GM11168 (cell line): ENCODE results near the gene ANKH.
"Not testable (repeated sequence)": the region's sequence is repeated elsewhere in the genome, so short reads cannot be mapped to it uniquely, and the experiment has no call there.

Experiments
- in situ Hi-C: fragments of 300-500 bp; cut with MboI; formaldehyde crosslinking; loops from one replicate; pipeline ENCODE4 v1.12.0; 2022; ENCODE audit warnings: low sequenced_read_pairs; ENCODE audit not compliant: unreplicated experiment

ANKH gene

DNA sequence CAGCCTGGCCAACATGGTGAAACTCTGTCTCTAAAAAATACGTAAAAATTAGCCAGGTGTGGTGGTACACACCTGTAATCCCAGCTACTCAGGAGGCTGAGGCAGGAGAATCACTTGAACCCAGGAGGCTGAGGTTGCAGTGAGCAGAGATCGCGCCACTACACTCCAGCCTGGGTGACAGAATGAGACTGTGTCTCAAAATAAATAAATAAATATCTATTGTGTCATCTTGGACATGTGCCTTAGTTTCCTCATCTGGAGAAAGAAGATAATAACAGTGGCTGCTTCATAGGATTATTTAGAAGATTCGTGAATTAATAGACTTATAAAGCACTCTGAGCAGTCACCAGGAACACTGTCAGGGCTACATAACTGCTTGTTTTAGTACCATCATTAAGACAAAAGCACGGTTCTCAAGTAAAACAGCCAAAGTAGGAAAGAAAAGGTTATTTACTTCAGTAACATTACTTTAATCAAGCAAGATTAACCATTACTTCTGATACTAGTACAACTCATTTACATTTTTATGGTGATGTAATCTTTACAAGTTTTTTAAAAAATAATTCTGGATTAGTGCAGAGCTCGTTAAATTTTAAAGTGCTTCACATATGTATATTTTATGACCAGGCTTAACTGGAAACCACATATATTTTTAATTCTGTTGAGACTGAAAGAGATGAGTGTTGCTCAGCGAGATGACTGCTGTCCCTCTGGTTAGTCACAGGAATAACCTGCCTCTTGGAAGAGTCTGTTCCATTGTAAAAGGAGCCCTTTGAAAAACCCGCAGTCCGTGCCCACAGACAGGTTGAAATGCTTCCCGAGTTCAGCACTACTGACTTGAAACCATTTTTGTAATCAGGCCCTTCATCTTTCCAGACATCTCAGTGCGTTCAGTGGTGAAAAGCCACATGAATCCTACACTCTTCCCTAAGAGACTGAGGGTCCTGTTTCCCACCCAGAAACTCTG lies 36.7 kb downstream of the ANKH start:
- in situ Hi-C loops, result no loop called here

DNA sequence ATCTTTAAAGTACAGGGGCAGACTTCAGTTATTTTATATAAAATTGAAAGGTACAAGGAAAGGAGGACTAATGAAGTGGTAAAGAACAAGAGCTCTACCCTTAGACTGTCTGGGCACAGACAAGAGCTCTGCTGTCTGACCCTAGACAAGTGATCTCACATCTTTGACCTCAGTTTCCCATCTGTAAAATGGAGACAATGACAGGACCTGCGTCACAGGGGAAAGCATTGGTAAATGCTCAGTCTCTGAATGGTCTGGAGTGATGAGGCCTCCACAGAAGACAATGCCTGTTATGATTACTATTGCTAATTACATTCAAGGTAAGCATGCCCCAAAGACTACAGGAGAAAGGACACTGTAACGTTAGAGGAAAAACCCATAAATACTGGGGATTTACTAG lies 37.5 kb downstream of the ANKH start:
- in situ Hi-C loops, result no loop called here

DNA sequence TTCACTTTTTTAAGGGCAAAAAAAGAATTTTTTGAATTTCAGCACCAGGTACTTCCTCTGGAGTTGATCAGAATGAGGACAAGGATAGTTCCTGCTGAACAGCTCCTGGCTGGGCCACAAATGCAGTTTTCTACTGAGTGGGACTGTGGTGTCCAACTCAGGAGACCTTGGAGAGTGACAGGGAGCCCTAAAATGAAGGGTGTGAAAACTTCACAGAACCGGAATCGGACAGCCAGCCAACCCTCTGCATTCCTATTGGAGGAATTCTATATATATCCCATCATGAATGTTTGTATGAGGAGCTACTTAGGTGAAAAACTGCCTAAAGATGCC lies 40.6 kb downstream of the ANKH start:
- in situ Hi-C loops, result no loop called here

DNA sequence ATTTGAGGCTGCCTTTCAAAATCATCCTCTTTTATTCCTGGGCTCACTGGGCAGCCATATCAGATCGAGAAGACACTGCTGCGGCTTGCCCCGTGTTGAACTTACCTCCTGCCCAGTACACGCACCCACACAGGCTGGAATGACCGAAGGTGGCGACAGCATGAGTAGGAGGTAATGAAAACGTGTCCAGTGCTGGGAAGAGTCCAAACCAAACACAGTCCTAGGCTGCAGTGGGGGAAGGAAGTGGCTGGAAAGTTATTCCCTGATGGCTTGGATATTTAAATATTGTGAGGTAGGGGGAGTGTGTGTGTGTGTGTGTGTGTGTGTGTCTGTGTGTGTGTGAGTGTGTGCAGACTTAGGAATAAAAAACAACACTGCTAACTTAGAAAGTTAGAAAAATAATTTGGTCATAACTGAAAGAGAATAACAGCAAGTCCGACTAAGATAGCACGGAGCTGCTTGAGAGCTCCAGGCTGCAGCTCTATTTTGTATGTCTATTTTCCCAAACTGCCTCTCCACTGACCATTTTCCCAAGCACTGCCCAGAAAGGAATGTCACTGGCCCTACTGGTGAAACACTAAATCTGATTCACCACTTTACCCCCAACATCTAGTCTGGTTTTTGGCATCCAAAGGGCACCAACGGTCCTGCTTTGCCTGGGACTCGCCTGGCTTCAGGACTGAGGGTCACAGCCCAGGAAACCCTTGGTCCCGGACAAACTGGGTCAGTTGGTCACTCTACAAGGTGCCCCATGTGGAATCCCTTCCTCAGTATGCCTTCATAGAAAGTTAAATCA lies 41.2 kb downstream of the ANKH start:
- in situ Hi-C loops, result no loop called here

DNA sequence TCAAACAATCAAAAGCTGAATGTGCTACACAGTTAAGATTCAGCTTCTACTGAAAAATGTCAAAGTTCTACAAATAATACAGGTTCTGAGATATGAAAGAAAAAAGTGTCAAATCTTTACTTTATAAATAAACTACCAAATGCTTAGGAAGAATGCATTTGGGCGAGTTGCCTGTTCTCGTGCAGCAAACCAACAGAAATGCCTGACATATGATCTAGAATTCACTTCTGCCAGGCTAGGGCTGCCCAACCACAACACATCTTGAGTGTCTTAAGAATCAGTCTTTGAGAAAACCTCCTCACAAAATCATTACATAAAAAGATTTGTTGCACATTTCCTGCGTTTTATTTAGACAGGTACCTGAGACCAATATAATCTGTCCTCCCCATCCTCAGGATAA lies 42.2 kb downstream of the ANKH start:
- in situ Hi-C loops, result no loop called here

DNA sequence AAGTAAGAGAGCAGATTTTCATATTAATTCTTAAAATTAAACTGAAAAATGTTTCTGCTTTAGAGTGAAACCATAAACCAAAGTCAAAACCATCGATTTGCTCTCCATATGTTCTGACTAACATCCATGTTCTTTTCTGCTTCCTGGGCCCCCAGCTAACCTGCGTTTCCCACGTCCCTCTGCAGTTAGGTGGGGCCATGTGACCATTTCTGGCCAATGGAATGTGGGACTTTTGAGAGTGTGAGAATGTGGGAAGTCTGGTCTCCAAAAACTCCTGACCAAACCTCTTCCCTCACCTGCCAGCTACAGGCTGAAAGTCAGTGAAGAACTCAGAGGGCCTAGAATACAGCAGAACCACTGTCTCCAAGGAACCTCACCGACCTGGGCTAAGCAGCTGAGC lies 44.9 kb downstream of the ANKH start:
- in situ Hi-C loops, result no loop called here

DNA sequence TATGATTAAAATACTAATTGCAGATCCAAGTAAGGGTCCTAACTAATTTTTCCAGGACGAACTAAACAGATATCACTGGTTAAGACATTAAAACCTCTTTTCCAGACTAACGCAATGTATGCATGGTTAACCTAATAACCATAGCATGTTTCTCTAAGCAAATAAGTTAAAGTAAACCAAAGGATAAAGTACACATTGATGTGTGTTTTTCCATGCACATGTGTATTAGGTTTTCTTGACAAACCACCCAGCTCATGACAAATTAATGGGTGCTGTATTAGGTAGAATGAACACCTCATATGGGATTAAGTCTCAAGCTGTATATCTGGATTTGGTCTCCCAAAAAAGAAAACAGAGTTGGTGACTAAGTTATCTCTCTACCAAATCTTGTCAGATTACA lies 45.6 kb downstream of the ANKH start:
- in situ Hi-C loops, result no loop called here

DNA sequence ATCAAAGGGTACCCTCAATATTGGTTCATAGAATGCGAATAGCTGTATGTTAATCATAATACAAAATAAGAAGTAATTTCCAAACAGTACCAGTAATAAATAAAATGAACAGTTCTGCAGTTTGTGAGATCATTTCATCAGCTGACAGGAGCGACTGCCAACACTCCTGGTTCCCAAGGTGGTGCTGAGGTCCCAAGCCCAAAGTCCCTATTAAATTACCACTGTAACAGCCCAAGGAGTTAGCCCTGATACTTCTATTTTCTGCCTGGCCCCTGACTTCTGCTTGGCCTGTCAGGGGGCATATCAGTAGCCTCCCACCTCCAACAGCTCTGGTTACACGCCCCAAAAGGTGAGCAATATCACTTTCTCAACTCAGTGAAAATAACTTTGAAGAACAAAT lies 47.1 kb downstream of the ANKH start:
- in situ Hi-C loops, result no loop called here

DNA sequence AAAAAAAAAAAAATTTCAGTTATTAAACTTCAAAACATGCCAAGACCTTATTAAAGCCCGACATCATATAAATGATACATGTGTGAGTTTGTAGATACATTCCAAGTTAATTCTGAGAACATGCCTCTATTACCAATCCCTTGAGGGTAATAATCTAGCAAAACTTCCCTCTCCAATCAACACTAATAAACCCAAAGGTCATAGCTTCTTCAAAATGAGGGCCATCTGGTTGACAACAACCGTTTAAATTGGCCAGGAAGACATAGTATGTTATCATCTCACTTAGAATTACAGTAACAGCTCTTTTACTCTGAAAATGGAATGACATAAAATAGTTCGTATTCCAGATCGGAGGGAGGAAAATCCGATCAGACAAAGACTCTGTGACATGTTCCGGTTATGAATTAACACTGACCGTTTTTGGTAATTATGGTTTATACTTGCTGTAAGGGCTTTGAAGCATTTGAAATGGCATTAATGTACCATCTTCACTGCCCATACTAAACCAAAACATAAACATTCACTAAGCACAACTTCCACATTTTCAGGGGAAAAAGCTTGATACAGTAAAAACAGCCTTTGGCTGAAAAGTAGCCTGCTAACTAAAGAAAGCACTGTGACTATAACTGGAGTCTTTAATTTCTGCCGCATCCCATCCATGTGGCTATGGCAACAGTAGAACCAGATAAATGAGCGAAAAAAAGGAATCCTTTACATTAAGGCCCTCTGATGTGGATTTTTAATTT lies 50.3 kb downstream of the ANKH start:
- in situ Hi-C loops, result no loop called here

DNA sequence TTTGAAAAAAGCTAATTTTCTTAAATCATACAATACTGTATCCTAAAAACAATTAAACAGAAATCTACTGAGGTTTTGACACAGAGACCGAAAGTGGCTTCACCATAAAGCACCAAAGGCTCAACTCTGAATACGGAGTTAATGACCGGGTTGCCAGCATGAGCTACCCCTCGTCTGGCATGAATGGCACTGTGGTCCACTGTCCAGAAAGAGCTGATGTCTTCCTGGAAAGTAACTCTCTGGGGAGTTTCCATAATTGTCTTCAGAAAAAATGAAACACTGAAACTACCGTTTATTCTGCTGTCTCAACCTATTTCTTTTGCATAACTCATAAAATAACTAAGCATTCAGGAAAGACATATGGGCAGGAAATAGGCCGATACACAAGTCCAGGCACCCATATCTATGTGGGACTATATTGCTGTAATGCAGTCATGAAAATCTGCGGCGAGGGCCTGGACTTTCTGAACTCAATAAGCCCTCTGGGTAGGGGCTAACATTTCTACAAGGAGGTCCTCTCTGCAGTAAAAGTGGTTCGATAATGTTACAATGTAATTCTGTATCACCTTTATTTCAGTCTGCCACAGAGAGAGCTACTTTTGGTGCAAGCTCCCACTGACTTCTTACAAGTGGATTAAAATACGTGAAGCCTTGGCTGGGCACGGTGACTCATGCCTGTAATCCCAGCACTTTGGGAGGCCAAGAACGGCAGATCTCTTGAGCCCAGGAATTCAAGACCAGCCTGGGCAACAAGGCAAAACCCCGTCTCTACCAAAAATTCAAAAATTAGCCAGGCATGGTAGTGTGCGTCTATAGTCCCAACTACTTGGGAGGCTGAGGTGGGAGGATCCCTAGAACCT lies 52.4 kb downstream of the ANKH start:
- in situ Hi-C loops, result no loop called here

DNA sequence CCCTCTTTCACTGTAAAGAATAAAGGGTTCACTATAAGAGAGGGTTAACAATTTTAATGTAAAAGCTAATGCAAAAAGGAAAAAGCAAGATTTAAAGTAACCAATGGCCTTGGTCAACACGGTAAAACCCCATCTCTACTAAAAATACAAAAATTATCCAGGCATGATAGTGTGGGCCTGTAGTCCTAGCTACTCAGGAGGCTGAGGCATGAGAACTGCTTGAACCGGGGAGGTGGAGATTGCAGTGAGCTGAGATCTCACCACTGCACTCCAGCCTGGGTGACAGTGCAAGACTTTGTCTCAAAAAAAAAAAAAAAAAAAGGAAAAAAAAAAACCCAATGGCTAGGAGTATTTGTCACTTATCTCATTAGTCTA lies 53.8 kb downstream of the ANKH start:
- in situ Hi-C loops, result not testable (repeated sequence)

DNA sequence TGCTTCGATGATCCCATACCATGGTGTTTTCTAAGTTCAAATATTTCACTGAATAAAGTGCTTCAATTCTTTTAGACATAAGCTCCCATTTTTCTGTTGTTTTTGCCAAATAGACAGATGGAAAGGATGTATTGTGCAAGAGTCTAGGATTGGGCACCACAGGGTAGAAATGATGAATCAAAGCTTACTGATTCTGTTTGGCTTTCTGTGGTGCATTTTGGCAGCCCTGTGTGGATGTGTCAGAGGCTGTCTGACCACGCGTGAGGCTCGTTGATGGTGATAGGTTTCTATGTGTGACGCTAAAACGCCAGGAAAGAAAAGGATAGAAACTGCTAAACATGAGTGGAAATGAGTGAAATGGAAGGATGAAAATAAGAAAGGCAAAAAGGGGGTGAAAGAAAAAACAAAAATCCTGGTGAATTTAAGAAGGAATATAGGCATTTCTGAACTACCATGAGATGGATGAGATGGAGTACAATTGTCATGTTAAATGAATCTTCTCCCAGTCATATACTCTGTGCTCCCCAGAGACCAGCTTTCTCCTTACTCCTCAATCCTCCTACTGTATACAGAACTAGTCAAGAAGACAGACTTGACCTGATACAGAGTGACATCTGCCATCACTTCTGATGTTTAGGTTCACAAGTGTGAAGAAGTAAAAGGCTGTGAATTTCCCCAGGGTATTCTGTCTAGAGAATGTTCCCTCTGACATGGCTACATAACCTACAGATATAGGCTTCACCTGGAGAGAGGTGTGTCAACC lies 54.4 kb downstream of the ANKH start:
- in situ Hi-C loops, result no loop called here

DNA sequence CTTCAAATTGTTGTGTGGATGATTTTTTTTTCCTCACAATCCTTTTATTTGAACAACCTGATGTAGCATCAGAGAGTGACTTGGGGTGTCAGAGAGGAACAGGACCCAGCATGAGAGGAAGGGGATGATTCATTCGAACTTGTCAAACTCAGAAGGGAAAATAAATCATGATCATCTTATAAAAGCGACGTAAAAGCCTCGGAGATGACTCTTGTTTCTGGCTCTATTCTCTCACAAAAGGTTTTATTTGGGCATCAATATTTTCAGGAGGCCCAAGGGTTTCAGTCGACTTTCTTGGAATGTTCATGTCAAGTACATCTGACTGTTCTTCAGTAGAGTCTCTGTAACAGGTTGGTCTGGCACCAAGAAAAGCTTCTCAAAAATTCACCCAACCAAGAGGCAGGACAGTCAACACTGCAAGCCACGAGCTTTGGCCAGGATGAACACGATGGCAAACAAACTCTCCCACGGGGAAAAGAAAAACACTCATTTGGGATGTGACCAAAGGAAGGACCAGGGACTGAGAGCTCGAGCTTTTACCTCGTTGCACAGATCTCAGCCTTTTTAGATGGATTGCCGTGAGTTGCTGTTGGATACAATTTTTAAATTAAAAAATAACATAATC lies 55.1 kb downstream of the ANKH start:
- in situ Hi-C loops, result no loop called here

DNA sequence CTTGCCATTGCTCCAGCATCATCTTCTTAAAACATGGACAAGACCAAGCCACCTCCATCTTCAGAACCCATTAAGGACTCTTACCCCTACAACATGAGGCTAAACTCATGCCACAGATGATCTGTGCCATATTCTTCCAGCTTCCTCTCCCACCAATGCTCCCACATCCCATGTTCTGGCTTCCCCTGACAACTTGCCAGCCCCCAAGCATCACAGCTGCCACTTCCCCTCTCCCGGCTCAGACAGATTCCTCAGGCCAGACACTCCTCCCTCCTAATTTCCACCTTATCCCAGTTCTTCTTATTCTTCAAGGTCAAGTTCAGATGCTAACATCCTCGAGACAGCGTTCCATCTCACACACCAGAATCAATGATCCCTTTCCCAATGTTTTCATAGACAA lies 57.8 kb downstream of the ANKH start:
- in situ Hi-C loops, result no loop called here

DNA sequence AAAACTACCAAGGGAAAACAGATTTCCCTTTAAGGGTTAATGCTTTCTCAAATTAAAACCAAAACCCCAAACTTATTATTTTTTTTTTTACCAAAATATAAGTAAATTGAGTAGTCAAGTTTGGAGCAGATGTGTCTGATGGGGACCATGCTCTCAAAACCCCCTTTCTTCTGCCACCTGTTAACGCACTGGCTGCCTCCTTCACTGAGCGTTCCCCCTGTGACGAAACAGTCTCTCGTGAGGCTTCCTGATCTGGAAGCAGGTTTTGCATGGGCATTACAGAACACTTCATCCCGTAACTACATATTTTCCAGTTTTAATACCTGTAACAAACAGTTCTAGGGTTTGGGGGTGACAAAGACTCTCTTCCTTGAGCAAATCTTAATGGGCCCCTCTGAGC lies 59.4 kb downstream of the ANKH start:
- in situ Hi-C loops, result no loop called here

DNA sequence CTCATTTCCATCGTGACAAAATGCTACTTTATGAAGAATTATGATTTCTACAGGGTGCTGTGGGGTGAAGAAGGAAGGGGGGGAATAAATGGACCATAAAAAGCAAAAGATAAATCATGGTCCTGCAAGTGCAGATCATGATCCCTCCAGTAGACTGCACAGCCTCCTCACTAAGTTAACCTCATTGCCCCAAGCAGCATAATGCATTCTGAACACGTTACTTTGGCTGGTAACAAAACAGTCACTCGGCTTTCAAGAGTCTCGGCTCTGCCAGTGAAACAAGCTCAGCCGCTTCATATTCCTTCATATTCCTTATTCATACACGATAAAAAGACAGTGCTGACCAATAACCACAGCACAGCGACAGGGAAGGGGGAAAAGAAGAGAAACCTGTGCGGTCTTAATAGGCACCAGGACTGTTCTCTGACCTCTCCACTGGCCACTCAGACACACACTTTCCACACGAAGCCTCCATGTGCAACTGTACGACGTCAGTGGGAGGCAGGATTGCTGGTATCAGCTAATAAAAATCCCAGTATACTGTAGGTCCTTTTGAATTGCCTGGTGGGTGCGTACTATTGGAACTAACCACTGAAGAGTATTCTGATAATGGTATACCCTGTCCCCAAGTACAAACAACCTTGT lies 60.5 kb downstream of the ANKH start:
- in situ Hi-C loops, result no loop called here

DNA sequence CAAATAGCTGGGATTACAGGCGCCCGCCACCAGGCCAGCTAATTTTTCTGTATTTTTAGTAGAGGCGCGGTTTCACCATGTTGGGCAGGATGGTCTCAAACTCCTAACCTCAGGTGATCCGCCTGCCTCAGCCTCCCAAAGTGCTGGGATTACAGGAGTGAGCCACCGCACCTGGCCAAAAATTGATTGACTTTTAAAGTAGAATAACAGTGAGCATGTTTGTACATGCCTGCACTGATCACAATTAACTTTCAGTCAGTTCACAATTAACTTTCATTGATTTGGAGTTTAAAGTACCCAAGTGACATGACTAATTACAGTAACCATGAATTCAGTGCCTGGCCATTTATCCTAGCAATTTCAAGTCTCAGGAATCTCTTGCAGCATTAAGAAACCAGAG lies 61.3 kb downstream of the ANKH start:
- in situ Hi-C loops, result no loop called here

DNA sequence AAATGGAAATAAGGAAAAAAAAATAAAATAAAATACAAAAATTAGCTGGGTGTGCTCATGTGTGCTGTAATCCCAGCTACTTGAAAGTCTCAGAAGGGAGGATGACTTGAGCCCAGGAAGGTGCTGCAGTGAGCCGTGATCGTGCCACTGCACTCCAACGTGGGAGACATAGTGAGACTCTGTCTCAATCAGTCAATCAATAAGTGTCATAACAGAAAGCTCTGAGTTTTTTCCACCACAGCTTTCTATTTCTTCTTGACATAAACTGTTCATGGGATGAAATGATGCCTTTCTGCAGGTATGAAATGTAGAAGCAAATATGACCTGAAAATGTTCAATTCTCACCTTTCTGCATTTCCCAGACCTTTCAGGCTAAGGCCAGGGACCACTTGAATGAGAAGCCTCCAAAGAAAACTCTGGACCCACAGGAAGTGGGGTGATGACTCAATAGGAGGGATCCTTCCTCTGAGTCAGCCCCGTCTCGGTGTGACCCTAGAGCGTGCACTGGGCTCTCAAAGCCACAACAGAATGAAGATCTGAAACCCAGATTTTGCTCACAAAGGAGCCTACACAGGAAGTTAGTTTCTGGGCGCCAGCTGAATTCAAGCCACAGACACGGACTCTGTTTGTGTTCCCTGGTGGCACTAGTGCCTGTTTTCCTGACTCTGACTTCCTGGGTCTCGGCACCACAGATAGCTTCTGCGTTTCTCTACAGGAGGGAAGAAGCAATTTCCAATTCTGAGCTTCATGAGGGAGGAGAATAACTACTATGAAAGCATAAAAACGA lies 62.0 kb downstream of the ANKH start:
- in situ Hi-C loops, result no loop called here
